H9 (cell line): Measurements from ENCODE around the gene CKMT2. TPM values are rescaled to one million over a fixed set of nuclear protein-coding genes. Genes with fewer than 3 reads are reported as not detected.

Experiments used
- DNase-seq: peaks from one replicate; pipeline ENCODE4 v3.0.0-alpha.2; 2017
- H2AFZ ChIP-seq: one replicate; pipeline ENCODE4 v1.6.1; 2013; ENCODE audit warnings: mild to moderate bottlenecking, low read length, control low read depth, moderate library complexity
- H2AK5ac ChIP-seq: 2 replicates; pipeline ENCODE4 v1.6.1; 2013; ENCODE audit warnings: low read length, control low read depth, mixed read lengths; ENCODE audit not compliant: insufficient read length
- H2BK120ac ChIP-seq: one replicate; pipeline ENCODE4 v1.6.1; 2013; ENCODE audit warnings: low read depth, mild to moderate bottlenecking, low read length, control low read depth, inconsistent platforms; ENCODE audit not compliant: poor library complexity, severe bottlenecking
- H2BK12ac ChIP-seq: 2 replicates; pipeline ENCODE4 v1.6.1; 2013; ENCODE audit warnings: low read length, control low read depth, mixed read lengths, low read depth; ENCODE audit not compliant: insufficient read length
- H2BK15ac ChIP-seq: 2 replicates; pipeline ENCODE4 v1.6.1; 2013; ENCODE audit warnings: low read depth, low read length, control low read depth
- H2BK20ac ChIP-seq: one replicate; pipeline ENCODE4 v1.6.1; 2013; ENCODE audit warnings: low read depth, mild to moderate bottlenecking, low read length, control low read depth, inconsistent platforms; ENCODE audit not compliant: poor library complexity, severe bottlenecking
- H2BK5ac ChIP-seq: 2 replicates; pipeline ENCODE4 v1.6.1; 2013; ENCODE audit warnings: low read length, control low read depth, mixed read lengths; ENCODE audit not compliant: insufficient read length
- H3K14ac ChIP-seq: 2 replicates; pipeline ENCODE4 v1.6.1; 2013; ENCODE audit warnings: low read length, control low read depth; ENCODE audit not compliant: insufficient read depth
- H3K18ac ChIP-seq: 2 replicates; pipeline ENCODE4 v1.6.1; 2013; ENCODE audit warnings: low read depth, mild to moderate bottlenecking, mixed read lengths, low read length, control low read depth; ENCODE audit not compliant: insufficient read length
- H3K23ac ChIP-seq: 2 replicates; pipeline ENCODE4 v1.6.1; 2013; ENCODE audit warnings: low read length, control low read depth, mixed read lengths, low read depth; ENCODE audit not compliant: insufficient read length
- H3K23me2 ChIP-seq: 2 replicates; pipeline ENCODE4 v1.6.1; 2013; ENCODE audit warnings: low read depth, mild to moderate bottlenecking, mixed read lengths, low read length, control low read depth; ENCODE audit not compliant: insufficient read length, poor library complexity, severe bottlenecking
- H3K27ac ChIP-seq: 2 replicates; pipeline ENCODE4 v1.5.1; 2013; ENCODE audit warnings: low read length, control low read depth, mixed read lengths, low read depth; ENCODE audit not compliant: insufficient read length
- H3K27me3 ChIP-seq: 2 replicates; pipeline ENCODE4 v1.6.1; 2013; ENCODE audit warnings: low read length, control low read depth, inconsistent platforms; ENCODE audit not compliant: insufficient read depth
- H3K4ac ChIP-seq: 2 replicates; pipeline ENCODE4 v1.6.1; 2013; ENCODE audit warnings: low read depth, mild to moderate bottlenecking, control low read depth, inconsistent platforms, low read length, moderate library complexity
- H3K4me1 ChIP-seq: 2 replicates; pipeline ENCODE4 v1.6.1; 2013; ENCODE audit warnings: low read length, control low read depth, inconsistent platforms; ENCODE audit not compliant: insufficient read depth
- H3K4me2 ChIP-seq: 2 replicates; pipeline ENCODE4 v1.6.1; 2013; ENCODE audit warnings: low read length, control low read depth, mixed read lengths; ENCODE audit not compliant: insufficient read length, insufficient read depth
- H3K56ac ChIP-seq: 2 replicates; pipeline ENCODE4 v1.6.1; 2013; ENCODE audit warnings: low read depth, mild to moderate bottlenecking, mixed read lengths, low read length, control low read depth; ENCODE audit not compliant: insufficient read length
- H3K79me1 ChIP-seq: 2 replicates; pipeline ENCODE4 v1.6.1; 2013; ENCODE audit warnings: low read depth, mild to moderate bottlenecking, moderate library complexity, low read length, control low read depth, inconsistent platforms; ENCODE audit not compliant: insufficient read depth, poor library complexity, severe bottlenecking
- H3K79me2 ChIP-seq: 2 replicates; pipeline ENCODE4 v1.6.1; 2013; ENCODE audit warnings: low read length, control low read depth, inconsistent platforms; ENCODE audit not compliant: insufficient read depth
- H3K9ac ChIP-seq: 2 replicates; pipeline ENCODE4 v1.6.1; 2013; ENCODE audit warnings: low read length, control low read depth, mixed read lengths; ENCODE audit not compliant: insufficient read length; ENCODE audit errors: extremely low read depth
- H3K9me3 ChIP-seq: one replicate; pipeline ENCODE4 v1.6.1; 2013; ENCODE audit warnings: low read depth, low read length, inconsistent platforms; ENCODE audit not compliant: control insufficient read depth
- H3T11ph ChIP-seq: one replicate; pipeline ENCODE4 v1.6.1; 2013; ENCODE audit warnings: mild to moderate bottlenecking, low read length, control low read depth, inconsistent platforms
- H4K20me1 ChIP-seq: one replicate; pipeline ENCODE4 v1.6.1; 2013; ENCODE audit not compliant: control insufficient read depth, insufficient read length, insufficient read depth
- H4K5ac ChIP-seq: 2 replicates; pipeline ENCODE4 v1.6.1; 2013; ENCODE audit warnings: low read depth, mild to moderate bottlenecking, mixed read lengths, low read length, control low read depth; ENCODE audit not compliant: insufficient read length
- H4K8ac ChIP-seq: replicated peaks from 2 replicates; pipeline ENCODE4 v1.6.1; 2013; ENCODE audit warnings: low read length, control low read depth, mixed read lengths, low read depth; ENCODE audit not compliant: insufficient read length
- H4K91ac ChIP-seq: 2 replicates; pipeline ENCODE4 v1.6.1; 2013; ENCODE audit warnings: low read depth, mild to moderate bottlenecking, moderate library complexity, mixed read lengths, low read length, control low read depth; ENCODE audit not compliant: insufficient read length
- H3K27ac Mint-ChIP-seq, 3 experiments: 2 replicates in 2 of 3; 3 replicates in 1 of 3; pipeline ENCODE4 v1.8.0; 2020 to 2021; ENCODE audit warnings: mixed read lengths in 3 of 3, mild to moderate bottlenecking in 1 of 3, moderate library complexity in 1 of 3
- H3K27me3 Mint-ChIP-seq: 2 replicates; pipeline ENCODE4 v1.8.0; 2021; ENCODE audit warnings: low read depth, mild to moderate bottlenecking, moderate library complexity, mixed read lengths
- H3K36me3 Mint-ChIP-seq, 3 experiments: 2 replicates in 2 of 3; 3 replicates in 1 of 3; pipeline ENCODE4 v1.8.0; 2020 to 2021; ENCODE audit warnings: low read depth in 3 of 3, mixed read lengths in 3 of 3; ENCODE audit not compliant: insufficient read depth in 1 of 3
- H3K4me1 Mint-ChIP-seq, 2 experiments: 2 replicates each; pipeline ENCODE4 v1.8.0; 2020; ENCODE audit warnings: mixed read lengths in 2 of 2
- H3K4me3 Mint-ChIP-seq, 2 experiments: 2 replicates in 1 of 2; 3 replicates in 1 of 2; pipeline ENCODE4 v1.8.0; 2020 to 2021; ENCODE audit warnings: mild to moderate bottlenecking in 2 of 2, mixed read lengths in 2 of 2, moderate library complexity in 1 of 2
- H3K9me3 Mint-ChIP-seq, 2 experiments: 2 replicates in 1 of 2; 3 replicates in 1 of 2; pipeline ENCODE4 v1.8.0; 2020; ENCODE audit warnings: mild to moderate bottlenecking in 2 of 2, mixed read lengths in 2 of 2, moderate library complexity in 1 of 2
- total RNA-seq: library from RNA; stranded (reverse); gene quantifications from 2 replicates; pipeline ENCODE4 v1.2.1, GENCODE V29; 2021
- TF ChIP-seq, protein P1 (sequence below): fragments of 200-600 bp; sonication (generic); conservative IDR thresholded peaks from 3 replicates; pipeline ENCODE4 v1.8.0; 2021; ENCODE audit warnings: antibody characterized with exemption, mild to moderate bottlenecking

Gene CKMT2
- total RNA-seq, 1 experiment from 2014 or later: 1.8 TPM

DNA sequence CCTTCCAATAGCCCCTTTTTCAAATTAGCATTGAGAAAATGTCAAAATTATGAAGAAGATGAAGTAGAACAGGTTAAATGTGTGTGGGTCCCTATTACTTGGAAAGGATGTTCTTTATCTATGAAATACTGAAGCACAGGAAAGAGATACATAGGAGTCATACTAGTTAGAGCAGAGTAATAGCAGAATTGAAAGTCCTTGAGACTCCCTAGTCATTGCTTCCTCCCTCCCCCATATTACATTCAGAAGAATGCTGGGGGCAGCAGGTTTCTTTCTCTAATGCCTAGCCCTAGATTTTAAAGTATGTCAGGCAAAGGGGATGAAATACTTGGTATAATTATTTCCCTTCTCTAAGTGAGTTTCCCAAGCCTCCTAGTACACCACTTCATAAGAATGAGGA lies 72.7 kb downstream of the CKMT2 start:
- no peak for DNase-seq
- no peaks in the 10 kb centered on the region for H3K27me3 Mint-ChIP-seq
- Histone ChIP-seq H3K4ac (no peak overlapping the region), H3K4me1 (peaks cover 2% of the 10 kb centered on the region; the same call in 1 of the 2 replicates), H3T11ph (no peak overlapping the region), H2AFZ (no peak overlapping the region), H3K27ac (no peak overlapping the region), H2AK5ac (no peak overlapping the region), H4K91ac (no peak overlapping the region), H4K5ac (no peak overlapping the region), H2BK20ac (no peak overlapping the region), H2BK5ac (no peak overlapping the region), H3K4me2 (no peak overlapping the region), H2BK15ac (no peak overlapping the region), H4K20me1 (no peaks in the 10 kb centered on the region), H3K79me1 (no peaks in the 10 kb centered on the region), H2BK120ac (no peak overlapping the region), H3K23me2 (no peaks in the 10 kb centered on the region), H3K18ac (no peak overlapping the region), H3K14ac (no peak overlapping the region), H2BK12ac (no peak overlapping the region), H3K79me2 (peaks cover 3% of the 10 kb centered on the region; the same call in 1 of the 2 replicates), H4K8ac (no peak overlapping the region), H3K27me3 (no peaks in the 10 kb centered on the region), H3K9me3 (no peaks in the 10 kb centered on the region), H3K23ac (no peak overlapping the region), H3K9ac (no peak overlapping the region), H3K56ac (no peak overlapping the region)
- H3K9me3 Mint-ChIP-seq: no peaks in the 10 kb centered on the region
- peaks cover 0 to 15% (median 9%) of the 10 kb centered on the region in 3 experiments; a peak in 6 of 7 replicates for H3K36me3 Mint-ChIP-seq
- H3K27ac Mint-ChIP-seq: no peak overlapping the region
- H3K4me1 Mint-ChIP-seq: peaks cover 3 to 4% of the 10 kb centered on the region in 2 experiments; a peak in 1 of 4 replicates
- no peak overlapping the region for H3K4me3 Mint-ChIP-seq
- TF ChIP-seq, protein P1, sequence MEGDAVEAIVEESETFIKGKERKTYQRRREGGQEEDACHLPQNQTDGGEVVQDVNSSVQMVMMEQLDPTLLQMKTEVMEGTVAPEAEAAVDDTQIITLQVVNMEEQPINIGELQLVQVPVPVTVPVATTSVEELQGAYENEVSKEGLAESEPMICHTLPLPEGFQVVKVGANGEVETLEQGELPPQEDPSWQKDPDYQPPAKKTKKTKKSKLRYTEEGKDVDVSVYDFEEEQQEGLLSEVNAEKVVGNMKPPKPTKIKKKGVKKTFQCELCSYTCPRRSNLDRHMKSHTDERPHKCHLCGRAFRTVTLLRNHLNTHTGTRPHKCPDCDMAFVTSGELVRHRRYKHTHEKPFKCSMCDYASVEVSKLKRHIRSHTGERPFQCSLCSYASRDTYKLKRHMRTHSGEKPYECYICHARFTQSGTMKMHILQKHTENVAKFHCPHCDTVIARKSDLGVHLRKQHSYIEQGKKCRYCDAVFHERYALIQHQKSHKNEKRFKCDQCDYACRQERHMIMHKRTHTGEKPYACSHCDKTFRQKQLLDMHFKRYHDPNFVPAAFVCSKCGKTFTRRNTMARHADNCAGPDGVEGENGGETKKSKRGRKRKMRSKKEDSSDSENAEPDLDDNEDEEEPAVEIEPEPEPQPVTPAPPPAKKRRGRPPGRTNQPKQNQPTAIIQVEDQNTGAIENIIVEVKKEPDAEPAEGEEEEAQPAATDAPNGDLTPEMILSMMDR: no peak
